Measurements from ENCODE around the gene RFT1.

The RFT1 gene

DNA sequence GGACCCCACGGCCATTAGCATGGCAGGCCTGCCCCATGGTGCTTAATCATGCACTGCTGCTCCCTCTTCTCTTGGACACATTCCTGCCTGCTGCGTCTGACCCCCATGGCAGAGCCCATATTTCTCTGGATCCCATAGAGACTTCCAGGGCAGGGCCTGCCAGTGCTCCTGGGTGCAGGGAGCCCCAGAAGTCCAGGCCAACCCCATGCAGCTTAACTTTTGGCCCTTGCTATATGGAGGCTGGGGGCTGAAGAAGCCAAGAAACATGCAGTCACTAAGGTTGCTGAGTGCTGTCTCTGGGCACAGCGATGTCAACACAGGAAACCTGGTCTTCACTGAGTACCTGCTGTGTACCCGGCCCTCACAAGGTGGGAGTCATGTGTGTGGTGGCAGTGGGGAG is 19.5 kb upstream of the RFT1 start:
- no peak for DNase-seq

DNA sequence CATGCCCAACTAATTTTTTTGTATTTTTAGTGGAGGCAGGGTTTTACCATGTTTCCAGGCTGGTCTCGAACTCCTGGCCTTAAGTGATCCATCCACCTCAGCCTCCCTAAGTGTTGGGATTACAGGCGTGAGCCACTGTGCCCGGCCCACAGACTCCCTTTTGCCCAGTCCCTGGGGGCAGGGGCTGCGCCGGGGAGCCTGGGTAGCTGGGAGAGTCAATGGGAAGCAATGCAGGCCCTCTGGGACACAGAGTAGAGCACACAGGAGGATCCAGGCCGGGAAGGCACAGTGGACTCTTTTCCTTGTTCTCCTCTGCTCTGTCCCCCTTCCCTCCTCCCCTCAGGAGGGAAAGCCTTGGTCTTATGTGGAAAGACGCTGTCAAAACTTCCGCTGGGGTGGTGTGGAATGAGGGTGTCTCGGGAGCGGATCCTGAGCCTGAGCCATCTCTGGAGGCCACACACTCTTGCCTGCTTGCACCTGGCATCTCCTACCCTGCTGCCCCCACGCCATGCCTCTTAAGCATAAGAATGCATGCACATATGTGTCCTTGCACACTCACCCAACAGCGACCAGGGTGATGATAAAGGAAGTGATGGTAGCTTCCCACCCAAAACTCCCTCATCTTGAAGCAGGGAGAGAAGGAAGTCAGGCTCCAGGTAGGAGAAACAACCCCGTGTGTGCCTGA is 18.9 kb upstream of the RFT1 start:
- no peak for DNase-seq

DNA sequence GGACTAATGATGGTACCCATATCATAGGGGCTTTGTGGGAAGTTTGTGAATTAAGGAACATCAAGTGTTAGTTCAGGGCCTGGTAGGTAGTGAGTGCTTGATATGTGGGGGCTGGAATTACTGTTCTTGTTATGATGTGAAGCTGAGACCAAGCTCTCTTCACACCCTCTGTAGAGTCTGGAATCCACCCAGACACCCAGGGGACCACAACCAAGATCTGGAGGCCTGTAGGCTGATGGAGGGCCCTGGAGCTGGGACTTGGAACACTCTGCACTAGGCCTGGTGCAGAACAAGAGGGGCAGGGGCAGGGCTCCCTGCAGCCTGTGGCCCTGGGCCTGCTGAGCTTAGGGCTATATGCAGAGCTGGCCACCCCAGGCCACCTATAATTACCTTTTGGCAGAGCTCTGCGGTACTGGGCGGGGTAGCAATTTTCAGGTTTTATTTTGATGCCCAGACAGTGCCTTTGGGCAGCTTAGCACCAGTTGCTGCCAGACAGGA is 17.7 kb upstream of the RFT1 start:
- no peak for DNase-seq

DNA sequence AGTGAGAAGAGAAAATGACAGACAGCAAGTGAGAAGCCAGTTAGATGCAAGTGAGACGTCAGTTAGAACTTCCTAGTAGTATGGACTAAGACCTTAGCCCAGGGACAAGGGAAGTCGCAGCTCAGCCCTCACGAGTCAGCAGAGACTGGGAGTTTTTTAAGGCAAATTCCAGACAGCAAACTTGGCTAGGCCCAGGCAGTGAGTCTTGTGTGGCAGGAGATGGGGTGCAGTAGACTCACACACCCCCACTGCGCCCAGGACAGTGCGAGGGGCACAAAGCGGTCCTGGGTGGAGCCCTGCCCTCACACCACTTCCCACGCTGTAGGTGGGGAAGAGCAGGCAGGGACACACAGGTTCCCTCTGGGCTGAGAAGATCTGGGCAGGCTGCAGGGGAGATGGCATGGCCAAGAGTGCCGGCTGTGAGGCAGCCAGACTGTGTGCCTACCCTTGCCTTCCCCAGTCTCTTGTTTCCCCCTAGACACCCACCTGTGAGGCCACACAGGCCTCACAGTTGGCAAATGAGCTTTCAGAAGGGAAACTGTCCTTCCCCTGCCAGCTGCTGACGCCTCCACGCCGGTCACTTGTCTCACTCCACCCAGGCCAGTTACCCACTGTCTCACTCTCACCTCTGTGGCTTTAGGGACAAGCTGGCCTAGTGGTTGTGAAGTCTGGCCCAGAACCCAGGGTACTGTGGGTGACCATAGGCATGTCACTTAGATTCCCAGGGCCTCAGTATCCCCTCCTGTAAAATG is 17.1 kb upstream of the RFT1 start:
- DNase-seq = no peak

DNA sequence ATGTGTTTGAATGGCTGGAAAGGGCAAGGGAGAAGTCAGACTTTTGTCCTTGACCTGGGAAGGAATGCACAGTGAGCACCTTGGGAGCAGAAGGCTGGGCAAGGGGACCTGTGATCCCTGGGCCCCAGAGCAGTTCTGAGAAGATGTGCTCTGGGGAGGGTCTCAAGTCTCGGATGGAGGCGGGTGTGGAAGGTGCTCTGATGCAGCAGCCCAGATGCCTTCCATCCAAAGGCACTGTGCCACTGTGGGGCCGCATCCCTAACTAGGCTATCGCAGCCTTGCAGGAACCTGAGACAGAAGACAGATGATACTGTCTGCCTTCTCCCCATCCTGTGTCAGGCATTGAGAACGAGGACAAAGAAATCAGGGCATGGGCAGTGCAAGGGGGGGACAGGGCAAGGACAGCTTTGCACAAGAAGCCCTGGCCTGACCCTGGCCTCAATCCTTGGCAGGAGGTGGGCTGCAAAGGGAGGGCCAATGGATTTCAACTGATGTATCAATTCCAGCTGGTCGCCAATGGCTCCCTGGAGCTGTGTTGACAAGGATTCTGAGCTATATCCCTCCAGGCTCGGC is 16.2 kb upstream of the RFT1 start:
- DNase-seq = no peak

DNA sequence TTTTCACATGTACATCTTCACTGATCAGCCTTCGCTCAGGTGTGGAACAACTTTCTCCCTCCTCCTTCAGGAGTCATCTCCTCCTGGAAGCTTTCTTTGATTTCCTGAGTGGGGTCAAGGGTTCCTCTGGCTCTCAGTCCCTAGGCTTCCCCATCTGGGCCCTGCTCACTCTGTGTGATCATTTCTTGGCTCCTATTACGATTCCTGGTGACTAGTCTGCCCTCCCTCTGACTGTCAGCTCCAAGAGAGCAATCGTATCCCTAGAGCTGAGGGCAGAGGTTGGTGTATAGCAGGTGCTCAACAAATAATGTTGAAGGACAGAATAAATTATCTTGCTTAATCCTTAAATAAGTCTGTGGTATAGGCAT is 15.5 kb upstream of the RFT1 start:
- DNase-seq = no peak

DNA sequence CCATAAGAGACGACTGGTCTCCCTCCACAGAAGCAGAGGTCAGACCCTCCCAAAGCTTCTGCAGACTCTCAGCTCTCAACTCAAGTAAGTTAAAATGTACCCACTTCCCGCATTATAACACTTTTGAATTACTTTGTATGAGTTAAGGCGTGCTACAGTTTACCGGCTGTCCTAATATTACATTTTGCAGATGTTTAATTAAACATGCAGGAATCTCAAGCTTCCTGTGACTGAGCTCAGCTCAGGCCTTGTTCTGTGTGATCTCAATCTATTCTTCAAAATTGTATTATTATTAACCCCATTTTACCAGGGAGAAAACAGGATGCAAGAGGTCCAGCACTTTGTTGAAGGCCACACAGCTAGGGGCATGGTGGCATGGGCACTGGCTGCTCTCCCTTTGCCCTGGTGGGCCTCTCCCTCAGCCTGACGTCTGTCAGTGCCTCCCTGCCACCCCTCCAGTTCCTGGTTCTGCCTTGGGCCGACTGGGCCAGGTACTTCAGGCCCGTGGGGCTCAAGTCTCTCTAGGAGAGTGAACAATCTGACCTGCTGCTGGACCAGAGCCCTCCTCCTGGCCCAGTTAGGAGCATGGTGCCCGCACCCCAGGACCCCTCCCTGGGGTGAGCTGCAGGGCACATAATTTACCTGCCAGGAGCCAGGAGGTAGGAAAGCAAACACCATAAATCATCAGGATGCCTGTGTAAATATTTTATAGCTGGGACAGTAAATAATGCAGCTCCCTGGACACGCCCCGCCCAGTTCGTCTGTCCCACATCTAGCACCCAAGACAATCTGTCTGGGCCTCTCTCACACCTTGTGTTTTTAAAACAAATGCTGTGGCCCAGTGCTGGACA is 14.9 kb upstream of the RFT1 start:
- no peak for DNase-seq

DNA sequence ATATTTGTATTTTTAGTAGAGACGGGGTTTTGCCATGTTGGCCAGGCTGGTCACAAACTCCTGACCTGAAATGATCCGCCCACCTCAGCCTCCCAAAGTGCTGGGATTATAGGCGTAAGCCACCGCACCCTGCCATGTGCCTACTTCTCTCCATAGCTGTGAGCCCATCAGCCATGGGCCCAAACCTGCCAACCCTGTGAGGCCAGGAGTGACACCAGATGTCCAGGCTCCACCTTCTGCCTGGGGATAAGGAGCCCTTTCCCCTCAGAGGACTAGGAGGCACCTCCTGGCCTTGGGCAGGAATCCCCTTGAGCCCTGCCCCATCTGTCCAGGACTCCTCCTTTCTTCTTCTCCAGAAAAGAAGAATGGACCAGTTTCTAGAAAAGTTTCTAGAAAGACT is 14.2 kb upstream of the RFT1 start:
- no peak for DNase-seq

DNA sequence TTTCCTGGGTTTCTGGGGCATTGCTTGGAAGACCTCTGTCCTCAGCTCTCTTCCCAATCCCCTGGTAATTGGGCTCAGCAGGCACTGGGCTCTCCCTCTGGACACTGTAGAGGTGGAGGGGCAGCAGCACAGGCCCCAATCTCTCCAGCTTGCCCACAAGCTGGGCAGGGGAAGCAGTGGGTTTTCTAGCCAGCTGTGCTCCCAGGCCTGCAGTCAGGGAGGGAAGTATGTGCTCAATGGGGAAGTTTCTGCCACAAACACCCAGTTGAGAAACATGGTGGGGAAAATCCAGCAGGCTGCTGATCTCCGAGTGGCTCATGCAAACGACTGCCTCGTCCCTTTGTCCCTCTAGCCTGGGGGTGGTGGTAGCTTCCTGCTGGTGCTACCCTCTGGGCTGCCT is 12.8 kb upstream of the RFT1 start:
- no peak for DNase-seq

DNA sequence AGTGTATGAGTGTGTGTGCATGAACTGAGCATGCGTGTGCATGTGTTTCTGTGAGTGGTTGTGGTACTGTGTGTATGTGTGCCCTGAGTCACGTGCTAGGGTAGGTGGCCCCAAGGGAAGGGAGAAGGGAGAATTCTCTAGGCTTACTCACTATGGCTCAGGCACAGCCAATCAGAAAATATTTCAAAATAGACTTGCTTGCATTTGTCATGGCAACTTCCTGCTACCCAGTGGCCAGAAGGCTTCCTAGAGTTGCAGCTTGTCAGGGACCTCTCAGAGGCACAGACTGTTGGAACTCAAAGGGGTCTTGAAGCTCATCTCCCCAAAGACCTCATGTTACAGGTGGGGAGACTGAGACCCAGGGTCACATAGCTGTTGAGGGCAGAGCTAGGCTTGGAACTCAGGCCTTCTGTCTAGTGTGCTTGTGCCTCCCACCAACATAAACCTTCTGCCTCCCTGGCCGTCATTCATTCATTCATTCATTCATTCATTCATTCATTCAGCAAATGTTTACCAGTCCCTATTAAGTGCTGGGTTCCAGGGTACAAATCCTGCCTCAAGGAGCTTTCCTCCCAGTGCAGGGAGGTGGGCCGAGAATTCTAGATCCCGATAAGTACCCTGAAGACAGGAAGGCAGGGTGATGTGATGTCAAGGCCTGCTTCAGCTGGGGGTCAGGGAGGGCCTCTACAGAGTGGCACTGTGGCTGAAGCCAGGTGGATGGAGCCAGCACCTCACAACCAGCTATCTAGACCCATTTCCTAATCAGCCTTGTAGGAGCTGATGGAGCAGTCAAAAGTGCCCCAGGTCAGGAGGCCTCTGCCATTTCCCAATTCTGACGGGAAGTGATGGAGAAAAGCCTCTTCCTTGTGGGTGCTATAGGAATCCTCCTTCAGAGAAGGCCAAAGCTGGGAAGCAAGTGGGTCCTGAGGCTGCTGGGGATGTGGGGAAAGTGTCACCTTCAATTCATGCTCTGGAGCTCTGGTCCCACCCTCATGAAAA is 10.9 kb upstream of the RFT1 start:
- DNase-seq = no peak

DNA sequence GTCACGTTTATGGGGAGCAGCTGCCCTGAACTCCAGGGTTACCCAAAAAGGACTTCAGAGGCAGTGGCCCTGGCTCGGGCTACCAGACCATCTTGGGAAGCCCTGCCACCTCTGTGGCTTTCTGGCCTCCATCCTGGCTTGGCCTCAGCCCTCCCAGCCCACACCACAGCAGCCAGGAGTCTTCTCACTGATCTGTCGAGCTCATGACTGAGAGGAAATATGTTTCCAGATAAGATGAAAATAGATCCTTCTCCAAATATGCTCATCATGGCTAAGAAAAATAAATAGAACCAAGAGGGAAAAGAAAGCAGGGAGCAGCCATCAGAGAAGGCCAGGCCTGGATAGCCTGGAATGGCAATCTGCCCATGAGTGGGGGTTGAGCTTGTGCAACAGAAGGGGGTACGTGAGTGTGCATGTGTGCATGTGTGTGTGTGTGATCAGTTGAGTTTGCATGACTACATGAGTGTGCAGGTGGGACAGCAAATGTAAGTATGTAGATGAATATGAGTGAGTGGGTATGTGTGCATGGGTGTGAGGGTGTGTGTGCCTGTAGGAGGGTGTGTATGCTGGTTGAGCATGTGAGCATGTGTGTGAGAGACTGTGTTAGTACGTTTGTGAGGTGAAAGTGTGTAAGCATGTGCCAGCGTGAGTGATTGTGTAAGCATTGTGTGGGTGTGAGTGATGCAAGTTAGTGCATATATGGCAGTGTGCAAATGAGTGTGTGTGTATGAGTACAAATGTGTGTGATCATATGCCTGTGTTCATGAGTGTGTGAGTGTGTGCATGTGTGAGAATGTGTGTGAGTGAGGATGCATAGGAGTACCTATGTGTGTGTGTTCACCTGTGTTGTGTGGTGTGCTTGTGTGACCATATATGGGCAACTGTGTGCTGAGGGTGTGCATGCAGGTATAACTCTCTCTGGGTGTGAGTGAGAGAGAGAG is 9.9 kb upstream of the RFT1 start:
- DNase-seq = no peak

DNA sequence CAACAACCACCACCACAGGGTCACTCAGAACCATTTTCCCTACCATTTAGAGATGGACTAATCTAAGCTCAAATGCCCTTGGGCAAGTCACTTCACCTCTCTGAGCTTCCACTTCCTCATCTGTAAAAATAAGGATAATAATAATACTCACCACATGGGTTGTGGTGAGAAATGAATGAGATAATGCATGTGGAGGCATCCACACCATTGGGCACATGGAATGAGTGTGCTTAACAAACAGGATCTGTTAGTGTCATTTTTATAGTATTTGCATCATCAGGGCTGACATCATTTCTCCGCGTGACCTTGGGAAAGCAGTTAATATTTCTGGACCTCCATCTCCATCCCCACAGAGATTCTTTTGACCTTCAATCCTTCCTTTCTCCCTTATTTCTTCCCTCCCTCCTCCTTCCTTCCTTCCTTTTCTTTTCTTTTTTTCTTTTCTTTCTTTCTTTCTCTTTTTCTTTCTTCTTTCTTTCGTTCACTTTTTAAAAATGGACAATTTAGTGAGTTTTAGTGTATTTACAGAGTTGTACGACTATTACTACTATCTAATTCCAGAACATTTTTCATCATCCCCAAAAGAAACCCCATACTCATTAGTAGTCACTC is 7.7 kb upstream of the RFT1 start:
- no peak for DNase-seq

DNA sequence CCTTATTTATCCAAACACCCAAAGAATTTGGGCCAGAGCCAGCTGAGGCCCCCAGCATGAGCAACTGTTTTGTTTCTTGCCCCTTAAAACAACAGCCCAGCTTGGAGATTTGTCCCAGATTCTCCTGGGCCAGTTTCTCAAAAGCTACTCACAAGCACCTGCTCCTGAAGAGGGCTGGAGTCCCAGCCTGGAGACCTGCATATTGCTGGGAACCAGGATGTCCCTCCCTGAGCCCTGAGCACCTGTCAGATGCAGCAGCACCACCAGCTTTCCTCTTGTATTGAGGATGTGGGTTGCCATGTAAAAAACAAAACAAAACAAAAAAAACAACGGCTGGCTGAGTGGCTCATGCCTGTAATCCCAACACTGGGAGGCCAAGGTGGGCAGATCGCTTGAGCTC is 7.0 kb upstream of the RFT1 start:
- DNase-seq = no peak

DNA sequence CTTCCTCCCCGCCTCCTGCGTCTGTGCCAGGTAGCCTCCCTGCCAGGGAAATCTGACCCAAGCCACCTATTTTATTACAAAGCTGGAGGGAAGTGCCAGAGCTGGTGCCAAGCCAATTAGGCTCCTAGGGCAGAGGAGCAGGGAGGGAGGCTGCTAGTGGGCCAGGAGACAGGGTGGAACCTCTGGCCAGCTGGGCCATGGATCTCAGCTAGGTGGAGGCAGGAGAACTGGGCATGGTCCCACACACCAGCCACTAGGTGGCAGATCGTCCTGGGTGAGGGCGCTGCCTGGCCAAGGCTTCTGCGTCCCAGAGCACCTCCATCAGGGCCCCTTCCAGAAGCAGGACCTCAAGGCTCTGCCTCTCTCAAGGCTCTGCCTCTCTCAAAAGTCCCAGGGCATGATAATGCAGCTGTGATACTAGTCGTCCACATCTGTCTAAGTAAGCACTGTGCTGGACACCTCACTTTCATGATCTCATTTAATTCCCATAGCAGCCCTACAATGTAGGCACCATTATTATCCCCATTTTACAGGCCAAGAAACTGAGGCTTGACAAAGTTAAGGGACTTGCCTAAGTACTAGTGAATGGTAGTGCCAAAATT is 4.5 kb upstream of the RFT1 start:
- DNase-seq = no peak

DNA sequence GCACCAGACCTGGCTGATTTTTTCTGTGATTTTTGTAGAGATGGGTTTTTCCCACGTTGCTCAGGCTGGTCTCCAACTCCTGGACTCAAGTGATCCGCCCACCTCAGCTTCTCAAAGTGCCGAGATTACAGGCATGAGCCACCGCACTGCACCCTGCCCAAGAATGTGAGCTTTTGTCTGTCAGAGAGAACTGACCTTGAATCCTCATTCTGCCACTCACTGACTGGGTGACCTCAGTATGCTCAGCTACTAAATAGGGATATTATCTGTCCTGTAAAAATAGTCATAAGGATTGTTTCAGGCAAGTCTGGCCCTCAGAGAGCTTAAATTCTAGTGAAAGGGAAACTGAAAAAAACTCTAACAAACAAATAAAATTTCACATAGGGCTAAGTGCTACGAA is 2.1 kb upstream of the RFT1 start:
- DNase-seq = no peak

DNA sequence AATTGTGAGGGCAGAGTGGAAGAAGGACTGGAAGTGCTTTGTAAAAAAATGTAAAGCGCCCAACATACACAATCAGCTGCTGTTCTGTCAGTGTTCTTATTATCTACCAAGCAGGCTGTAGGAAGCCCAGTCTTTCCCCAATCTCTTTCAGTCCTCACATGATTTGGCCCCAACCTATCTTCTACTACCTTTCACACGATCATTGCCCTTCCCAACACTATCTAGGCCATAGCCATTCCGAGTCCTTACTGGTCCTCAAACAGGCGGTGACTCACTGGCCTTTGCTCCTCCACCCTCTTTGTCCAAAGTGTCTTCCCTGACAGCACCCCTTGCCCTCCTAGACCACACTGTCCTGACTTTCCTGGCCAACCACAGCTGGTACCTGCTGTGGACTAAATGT is 861 bp upstream of the RFT1 start:
- no peak for DNase-seq

DNA sequence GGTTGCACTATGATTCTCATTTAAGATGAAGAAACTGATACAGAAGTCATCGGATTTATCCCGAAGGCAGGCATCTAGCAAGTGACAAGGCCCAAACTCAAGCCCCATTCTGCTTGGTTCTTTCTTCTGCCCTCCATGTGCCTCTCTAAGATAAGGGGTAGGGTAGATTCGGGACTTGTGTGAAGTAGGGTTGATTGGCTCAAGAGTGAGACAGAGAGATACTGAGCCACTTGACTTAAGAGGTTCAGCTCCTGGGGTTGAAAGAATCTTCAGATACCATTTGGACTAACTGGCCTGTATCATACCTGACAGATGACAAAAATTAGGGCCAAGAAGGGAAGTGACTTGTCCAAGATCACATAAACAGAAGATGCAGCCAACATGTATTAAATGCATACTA is 891 bp downstream of the RFT1 start:
- no peak for DNase-seq

DNA sequence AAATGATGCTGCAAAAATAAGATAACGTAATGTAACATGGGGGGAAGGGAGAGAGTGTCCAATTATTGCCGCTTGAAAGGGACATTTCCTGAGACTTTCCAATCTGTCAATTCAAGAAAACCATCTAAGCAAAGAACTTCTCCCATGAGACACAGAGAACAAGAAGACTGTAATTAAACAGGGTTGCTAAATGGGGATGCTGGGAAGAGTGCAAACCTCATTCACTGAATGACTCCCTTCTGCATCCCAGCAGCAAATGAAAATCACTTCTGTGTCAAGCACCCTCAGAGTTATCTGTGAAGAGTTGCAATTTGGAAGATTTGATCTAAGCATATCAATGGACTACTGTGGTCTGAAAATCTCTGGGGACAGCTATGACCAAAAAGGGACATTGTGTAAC is 3.6 kb downstream of the RFT1 start:
- no peak for DNase-seq

DNA sequence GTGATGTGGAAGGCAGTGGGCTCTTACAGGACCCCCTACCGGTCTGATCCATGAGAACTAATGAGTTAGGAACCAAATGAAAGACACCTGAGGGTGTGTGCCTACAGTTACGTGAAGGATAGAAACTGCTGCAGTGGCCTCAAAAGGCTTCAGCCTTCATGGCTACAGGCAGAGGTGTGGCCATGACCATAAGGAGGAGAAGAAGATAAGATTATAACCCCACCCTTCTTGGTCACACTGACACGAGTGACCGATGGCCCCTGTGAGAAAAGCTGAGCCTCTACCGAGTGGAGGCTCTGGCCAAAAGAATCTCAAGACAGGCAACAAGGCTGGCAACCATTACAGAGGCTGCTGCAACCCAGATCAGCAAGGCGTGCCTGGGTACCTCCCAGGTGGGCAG is 6.3 kb downstream of the RFT1 start:
- no peak for DNase-seq

DNA sequence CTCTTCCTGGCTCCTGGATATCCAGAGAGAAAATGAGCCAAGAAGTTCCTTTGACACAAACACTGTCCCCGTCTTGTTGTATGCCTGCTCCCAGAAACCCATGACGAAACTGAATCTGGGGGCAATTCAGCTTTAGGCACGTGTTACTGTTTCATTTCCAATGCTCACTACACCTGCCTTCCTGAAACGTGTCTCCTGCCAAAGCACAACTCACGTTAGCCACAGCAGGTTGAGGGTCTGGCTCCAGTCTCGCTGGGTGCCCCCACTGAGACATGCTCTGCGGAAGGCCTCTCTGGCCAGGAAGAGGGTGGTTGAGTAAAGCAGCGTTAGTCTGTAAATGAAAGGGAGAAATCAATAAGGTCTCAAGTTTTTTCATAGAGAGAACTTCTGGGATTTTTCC is 6.7 kb downstream of the RFT1 start:
- DNase-seq = no peak

Measured in cerebellar nuclear complex (tissue), 1 donor.